Panc1 (cell line): ENCODE results near the gene KAZN. TPM values are rescaled to one million over a fixed set of nuclear protein-coding genes. Genes with fewer than 3 reads are reported as not detected.

Experiments
- ATAC-seq: fragments of 200-7000 bp; cut with Tn5 transposase; 2 replicates; pipeline ENCODE4 v1.9.1; 2020; ENCODE audit warnings: mild to moderate bottlenecking, moderate library complexity
- BruUV-seq: library from RNA; stranded (reverse); fragments of 400-500 nt; replicated peaks from 2 replicates; lab custom pipeline; 2021; lab: Mats Ljungman, UMichigan
- CTCF ChIA-PET: fragments of 300-600 bp; sonication (Branson Sonifier 250); formaldehyde crosslinking; loops from one replicate; lab custom pipeline; 2022; ENCODE audit warnings: antibody characterized with exemption; lab: Charles Lee
- POLR2A ChIA-PET: fragments of 300-600 bp; sonication (Branson Sonifier 250); formaldehyde crosslinking; loops from one replicate; lab custom pipeline; 2022; ENCODE audit warnings: antibody characterized with exemption; lab: Charles Lee
- DNase-seq: peaks from one replicate; pipeline ENCODE4 v3.0.0-alpha.2; 2010; ENCODE audit warnings: low read depth, low spot score
- H3K27ac ChIP-seq: 2 replicates; pipeline ENCODE4 v1.5.1; 2011; ENCODE audit warnings: mild to moderate bottlenecking, low read length, inconsistent platforms
- H3K27me3 ChIP-seq: fragments of 200-500 bp; sonication (Bioruptor generic); 2 replicates; pipeline ENCODE4 v1.6.0; 2014; ENCODE audit warnings: low read length, inconsistent platforms; ENCODE audit not compliant: control insufficient read depth, insufficient read depth
- H3K36me3 ChIP-seq: fragments of 200-500 bp; sonication (Bioruptor generic); 2 replicates; pipeline ENCODE4 v1.5.1; 2014; ENCODE audit warnings: inconsistent platforms, mild to moderate bottlenecking, low read length, moderate library complexity; ENCODE audit not compliant: control insufficient read depth, insufficient read depth
- H3K4me1 ChIP-seq: 2 replicates; pipeline ENCODE4 v1.5.1; 2011; ENCODE audit warnings: inconsistent platforms, mild to moderate bottlenecking, low read length, moderate library complexity; ENCODE audit not compliant: control insufficient read depth, insufficient read depth
- H3K4me3 ChIP-seq, 2 experiments: 2 replicates each; pipeline ENCODE4 v1.5.1; 2011 to 2012; ENCODE audit warnings: low read depth in 2 of 2, low read length in 2 of 2, mild to moderate bottlenecking in 2 of 2, inconsistent platforms in 1 of 2, moderate library complexity in 1 of 2
- H3K9me3 ChIP-seq: fragments of 200-500 bp; sonication (Bioruptor generic); 2 replicates; pipeline ENCODE4 v1.5.1; 2014; ENCODE audit warnings: low read depth, mild to moderate bottlenecking, inconsistent platforms, low read length, moderate library complexity; ENCODE audit not compliant: control insufficient read depth, insufficient read depth
- POLR2AphosphoS5 ChIP-seq: IDR thresholded peaks from 2 replicates; pipeline ENCODE4 v1.6.1; 2012; ENCODE audit warnings: mild to moderate bottlenecking, low read depth, low read length, moderate library complexity
- SIN3A ChIP-seq: IDR thresholded peaks from 2 replicates; pipeline ENCODE4 v1.6.1; 2012; ENCODE audit warnings: low read depth, mild to moderate bottlenecking, low read length, moderate library complexity, borderline replicate concordance; ENCODE audit not compliant: insufficient read depth
- TCF7L2 ChIP-seq: IDR thresholded peaks from 2 replicates; pipeline ENCODE4 v1.6.1; 2011; ENCODE audit warnings: mild to moderate bottlenecking, low read depth, low read length, inconsistent platforms
- in situ Hi-C: cut with HindIII; loops from 2 replicates; pipeline ENCODE4 v1.10.0; 2016; ENCODE audit warnings: low sequenced_read_pairs, low pct_unique_long_range_greater_than_20kb
- intact Hi-C: fragments of 100-400 bp; cut with micrococcal nuclease; formaldehyde crosslinking; loops from one replicate; pipeline ENCODE4 v1.10.0; 2022; ENCODE audit not compliant: unreplicated experiment
- total RNA-seq: library from RNA; stranded (reverse); gene quantifications from one replicate; pipeline ENCODE4 v1.2.1, GENCODE V29; 2021; ENCODE audit not compliant: unreplicated experiment
- TF ChIP-seq, protein P1 (sequence below): fragments of 450-650 bp; IDR thresholded peaks from 2 replicates; pipeline ENCODE4 v1.5.1; 2017; ENCODE audit warnings: mild to moderate bottlenecking
- TF ChIP-seq, protein P2 (sequence below), 2 experiments: IDR thresholded peaks; 2 replicates each; pipeline ENCODE4 v1.6.1; 2011 to 2012; ENCODE audit warnings: low read depth in 2 of 2, control low read depth in 1 of 2, low read length in 1 of 2, mild to moderate bottlenecking in 1 of 2, moderate library complexity in 1 of 2; ENCODE audit not compliant: insufficient read depth in 1 of 2

The KAZN gene
- total RNA-seq, 1 experiment from 2014 or later, result 6.6 TPM

DNA sequence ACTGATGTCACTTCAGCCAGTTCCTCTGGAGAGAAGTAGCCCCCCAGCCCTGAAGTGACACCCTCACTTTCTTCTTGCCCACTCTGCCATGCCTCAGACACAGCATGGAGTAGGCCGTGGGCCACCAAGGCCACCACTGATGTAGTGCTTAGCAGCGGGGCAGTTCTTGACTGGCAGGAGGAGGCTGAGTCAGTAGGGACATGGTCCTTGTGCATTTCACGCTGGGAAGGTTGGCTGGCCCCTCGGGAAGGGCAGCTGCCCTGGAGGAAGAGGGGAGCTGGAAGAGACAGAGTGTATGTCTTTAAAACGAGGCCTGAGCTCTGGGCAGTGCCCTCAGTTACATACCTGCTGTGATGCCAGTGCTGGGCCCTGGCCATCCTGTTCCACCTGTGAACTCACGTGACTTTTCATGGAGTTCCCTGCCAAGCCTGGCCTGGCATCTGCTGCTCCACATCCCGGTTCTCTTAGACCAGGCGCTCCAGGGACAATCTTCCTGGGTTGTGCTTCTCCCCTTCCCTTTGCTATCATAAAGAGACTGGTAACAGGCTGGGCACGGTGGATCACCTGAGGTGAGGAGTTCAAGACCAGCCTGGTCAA lies 396.5 kb downstream of the KAZN start:
- H3K27me3 ChIP-seq, result no peaks in the 10 kb centered on the region
- H3K27ac ChIP-seq, result no peak overlapping the region
- ChIA-PET POLR2A (no interaction called here), CTCF (no interaction called here)
- BruUV-seq, result no TSS peak
- in situ Hi-C loops, result no loop called here
- DNase-seq (no peak), ATAC-seq (no peak)
- no peaks in the 10 kb centered on the region for H3K9me3 ChIP-seq
- H3K4me3 ChIP-seq, result no peak overlapping the region
- no peak for TF ChIP-seq TCF7L2
- no peak for TF ChIP-seq POLR2AphosphoS5
- TF ChIP-seq SIN3A, result no peak
- TF ChIP-seq, protein P1, sequence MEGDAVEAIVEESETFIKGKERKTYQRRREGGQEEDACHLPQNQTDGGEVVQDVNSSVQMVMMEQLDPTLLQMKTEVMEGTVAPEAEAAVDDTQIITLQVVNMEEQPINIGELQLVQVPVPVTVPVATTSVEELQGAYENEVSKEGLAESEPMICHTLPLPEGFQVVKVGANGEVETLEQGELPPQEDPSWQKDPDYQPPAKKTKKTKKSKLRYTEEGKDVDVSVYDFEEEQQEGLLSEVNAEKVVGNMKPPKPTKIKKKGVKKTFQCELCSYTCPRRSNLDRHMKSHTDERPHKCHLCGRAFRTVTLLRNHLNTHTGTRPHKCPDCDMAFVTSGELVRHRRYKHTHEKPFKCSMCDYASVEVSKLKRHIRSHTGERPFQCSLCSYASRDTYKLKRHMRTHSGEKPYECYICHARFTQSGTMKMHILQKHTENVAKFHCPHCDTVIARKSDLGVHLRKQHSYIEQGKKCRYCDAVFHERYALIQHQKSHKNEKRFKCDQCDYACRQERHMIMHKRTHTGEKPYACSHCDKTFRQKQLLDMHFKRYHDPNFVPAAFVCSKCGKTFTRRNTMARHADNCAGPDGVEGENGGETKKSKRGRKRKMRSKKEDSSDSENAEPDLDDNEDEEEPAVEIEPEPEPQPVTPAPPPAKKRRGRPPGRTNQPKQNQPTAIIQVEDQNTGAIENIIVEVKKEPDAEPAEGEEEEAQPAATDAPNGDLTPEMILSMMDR, result no peak
- TF ChIP-seq, protein P2, sequence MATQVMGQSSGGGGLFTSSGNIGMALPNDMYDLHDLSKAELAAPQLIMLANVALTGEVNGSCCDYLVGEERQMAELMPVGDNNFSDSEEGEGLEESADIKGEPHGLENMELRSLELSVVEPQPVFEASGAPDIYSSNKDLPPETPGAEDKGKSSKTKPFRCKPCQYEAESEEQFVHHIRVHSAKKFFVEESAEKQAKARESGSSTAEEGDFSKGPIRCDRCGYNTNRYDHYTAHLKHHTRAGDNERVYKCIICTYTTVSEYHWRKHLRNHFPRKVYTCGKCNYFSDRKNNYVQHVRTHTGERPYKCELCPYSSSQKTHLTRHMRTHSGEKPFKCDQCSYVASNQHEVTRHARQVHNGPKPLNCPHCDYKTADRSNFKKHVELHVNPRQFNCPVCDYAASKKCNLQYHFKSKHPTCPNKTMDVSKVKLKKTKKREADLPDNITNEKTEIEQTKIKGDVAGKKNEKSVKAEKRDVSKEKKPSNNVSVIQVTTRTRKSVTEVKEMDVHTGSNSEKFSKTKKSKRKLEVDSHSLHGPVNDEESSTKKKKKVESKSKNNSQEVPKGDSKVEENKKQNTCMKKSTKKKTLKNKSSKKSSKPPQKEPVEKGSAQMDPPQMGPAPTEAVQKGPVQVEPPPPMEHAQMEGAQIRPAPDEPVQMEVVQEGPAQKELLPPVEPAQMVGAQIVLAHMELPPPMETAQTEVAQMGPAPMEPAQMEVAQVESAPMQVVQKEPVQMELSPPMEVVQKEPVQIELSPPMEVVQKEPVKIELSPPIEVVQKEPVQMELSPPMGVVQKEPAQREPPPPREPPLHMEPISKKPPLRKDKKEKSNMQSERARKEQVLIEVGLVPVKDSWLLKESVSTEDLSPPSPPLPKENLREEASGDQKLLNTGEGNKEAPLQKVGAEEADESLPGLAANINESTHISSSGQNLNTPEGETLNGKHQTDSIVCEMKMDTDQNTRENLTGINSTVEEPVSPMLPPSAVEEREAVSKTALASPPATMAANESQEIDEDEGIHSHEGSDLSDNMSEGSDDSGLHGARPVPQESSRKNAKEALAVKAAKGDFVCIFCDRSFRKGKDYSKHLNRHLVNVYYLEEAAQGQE (IDR thresholded peaks at IDR 0.05; ENCODE audit: insufficient read depth in 1 of 2, low read depth in 2 of 2, low read length in 1 of 2), result no peak
- H3K4me1 ChIP-seq, result no peaks in the 10 kb centered on the region
- intact Hi-C loops, result no loop called here
- no peaks in the 10 kb centered on the region for H3K36me3 ChIP-seq

DNA sequence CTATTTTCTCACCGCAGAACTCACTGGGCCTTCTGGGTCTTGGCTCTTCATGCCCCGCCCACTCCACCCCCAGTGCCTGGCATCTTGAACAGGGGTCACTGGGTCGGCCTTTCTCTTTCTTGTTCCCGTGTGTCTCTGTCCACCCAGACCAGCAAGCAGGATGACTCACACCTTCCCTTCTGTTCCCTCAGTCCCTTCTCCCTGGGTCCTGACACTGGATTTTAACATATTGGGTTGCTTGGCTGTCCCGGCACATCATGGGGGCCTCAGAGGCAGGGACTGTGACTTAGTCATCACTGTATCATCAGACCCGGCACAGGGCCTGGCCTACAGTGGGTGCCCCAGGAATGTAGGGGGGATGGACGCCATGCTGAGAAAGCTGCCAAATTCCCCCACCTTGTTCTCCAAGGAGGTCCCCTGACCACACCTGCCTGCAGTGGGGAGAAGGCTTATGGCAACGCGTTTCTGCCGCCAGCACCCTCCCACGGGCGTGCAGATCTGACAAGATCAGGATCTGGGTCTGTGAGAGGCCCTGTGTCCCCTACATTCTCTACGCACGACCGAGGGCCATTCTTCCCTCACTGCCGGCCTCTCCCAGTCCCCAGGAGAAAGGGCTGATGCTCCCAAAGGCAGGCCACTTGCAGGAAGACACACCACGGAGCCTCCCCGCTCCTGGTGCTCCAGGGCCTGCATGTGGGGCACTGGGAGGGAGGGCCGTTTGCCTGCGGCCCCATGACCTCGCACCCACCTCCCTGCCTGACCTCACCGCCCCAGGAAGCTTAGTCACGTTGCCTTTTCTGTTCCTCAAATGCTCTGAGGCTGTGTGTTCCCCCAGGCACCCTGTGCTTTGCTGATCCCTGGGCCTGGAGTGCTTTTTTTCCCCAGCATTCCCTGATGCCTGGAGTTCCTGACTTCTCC lies 397.9 kb downstream of the KAZN start:
- DNase-seq, result no peak
- H3K9me3 ChIP-seq, result no peaks in the 10 kb centered on the region
- intact Hi-C loops, result no loop called here
- ChIA-PET CTCF (no interaction called here), POLR2A (interaction anchor here (0.7 kb wide), 1 partner anchor 12 kb away, joined by 4 read pairs; no protein-coding TSS in a partner anchor)
- no peaks in the 10 kb centered on the region for H3K36me3 ChIP-seq
- BruUV-seq, result no TSS peak
- in situ Hi-C loops, result no loop called here
- no peak for TF ChIP-seq SIN3A
- TF ChIP-seq, protein P2 (IDR thresholded peaks at IDR 0.05; ENCODE audit: insufficient read depth in 1 of 2, low read depth in 2 of 2, low read length in 1 of 2), result no peak
- TF ChIP-seq, protein P1, result no peak
- TF ChIP-seq TCF7L2, result no peak
- TF ChIP-seq POLR2AphosphoS5, result no peak
- H3K27ac ChIP-seq, result no peak overlapping the region
- H3K4me1 ChIP-seq, result no peaks in the 10 kb centered on the region
- H3K27me3 ChIP-seq, result no peaks in the 10 kb centered on the region
- peak; percentile 50; the same call in 1 of the 2 replicates for ATAC-seq
- H3K4me3 ChIP-seq, result no peak overlapping the region
